Peyer's patch (tissue), 4 donors: Measurements from ENCODE around the gene MAP2K1.

ENCODE experiments used
- POLR2A ChIP-seq, 2 donors: fragments of 450-650 bp; IDR thresholded peaks; one replicate each; pipeline ENCODE4 v1.5.1; 2017; ENCODE audit warnings: antibody characterized with exemption in 2 of 2, mild to moderate bottlenecking in 2 of 2, moderate library complexity in 2 of 2
- TF ChIP-seq, protein P1 (sequence below), 6 experiments: fragments of 450-650 bp in 4 of 6; fragments of 200-600 bp in 2 of 6; sonication (generic) in 1 of 6; IDR thresholded peaks; one replicate each; pipeline ENCODE4 v1.5.1; 2017 to 2019; ENCODE audit warnings: antibody characterized with exemption in 6 of 6, mild to moderate bottlenecking in 3 of 6, moderate library complexity in 1 of 6

GRCh38 chr15:66524838-66525237 is 138.1 kb downstream of the MAP2K1 start:
- TF ChIP-seq, protein P1, sequence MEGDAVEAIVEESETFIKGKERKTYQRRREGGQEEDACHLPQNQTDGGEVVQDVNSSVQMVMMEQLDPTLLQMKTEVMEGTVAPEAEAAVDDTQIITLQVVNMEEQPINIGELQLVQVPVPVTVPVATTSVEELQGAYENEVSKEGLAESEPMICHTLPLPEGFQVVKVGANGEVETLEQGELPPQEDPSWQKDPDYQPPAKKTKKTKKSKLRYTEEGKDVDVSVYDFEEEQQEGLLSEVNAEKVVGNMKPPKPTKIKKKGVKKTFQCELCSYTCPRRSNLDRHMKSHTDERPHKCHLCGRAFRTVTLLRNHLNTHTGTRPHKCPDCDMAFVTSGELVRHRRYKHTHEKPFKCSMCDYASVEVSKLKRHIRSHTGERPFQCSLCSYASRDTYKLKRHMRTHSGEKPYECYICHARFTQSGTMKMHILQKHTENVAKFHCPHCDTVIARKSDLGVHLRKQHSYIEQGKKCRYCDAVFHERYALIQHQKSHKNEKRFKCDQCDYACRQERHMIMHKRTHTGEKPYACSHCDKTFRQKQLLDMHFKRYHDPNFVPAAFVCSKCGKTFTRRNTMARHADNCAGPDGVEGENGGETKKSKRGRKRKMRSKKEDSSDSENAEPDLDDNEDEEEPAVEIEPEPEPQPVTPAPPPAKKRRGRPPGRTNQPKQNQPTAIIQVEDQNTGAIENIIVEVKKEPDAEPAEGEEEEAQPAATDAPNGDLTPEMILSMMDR (IDR thresholded peaks at IDR 0.05), result no peak
- no peak for TF ChIP-seq POLR2A (IDR thresholded peaks at IDR 0.05)
